Measurements from ENCODE around the gene CCDC83.

GRCh38 chr11:85896876-85897275 is 41.7 kb downstream of the CCDC83 start:
- TF ChIP-seq, protein P1, sequence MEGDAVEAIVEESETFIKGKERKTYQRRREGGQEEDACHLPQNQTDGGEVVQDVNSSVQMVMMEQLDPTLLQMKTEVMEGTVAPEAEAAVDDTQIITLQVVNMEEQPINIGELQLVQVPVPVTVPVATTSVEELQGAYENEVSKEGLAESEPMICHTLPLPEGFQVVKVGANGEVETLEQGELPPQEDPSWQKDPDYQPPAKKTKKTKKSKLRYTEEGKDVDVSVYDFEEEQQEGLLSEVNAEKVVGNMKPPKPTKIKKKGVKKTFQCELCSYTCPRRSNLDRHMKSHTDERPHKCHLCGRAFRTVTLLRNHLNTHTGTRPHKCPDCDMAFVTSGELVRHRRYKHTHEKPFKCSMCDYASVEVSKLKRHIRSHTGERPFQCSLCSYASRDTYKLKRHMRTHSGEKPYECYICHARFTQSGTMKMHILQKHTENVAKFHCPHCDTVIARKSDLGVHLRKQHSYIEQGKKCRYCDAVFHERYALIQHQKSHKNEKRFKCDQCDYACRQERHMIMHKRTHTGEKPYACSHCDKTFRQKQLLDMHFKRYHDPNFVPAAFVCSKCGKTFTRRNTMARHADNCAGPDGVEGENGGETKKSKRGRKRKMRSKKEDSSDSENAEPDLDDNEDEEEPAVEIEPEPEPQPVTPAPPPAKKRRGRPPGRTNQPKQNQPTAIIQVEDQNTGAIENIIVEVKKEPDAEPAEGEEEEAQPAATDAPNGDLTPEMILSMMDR (IDR thresholded peaks at IDR 0.05 in 4 of 5, conservative IDR thresholded peaks at IDR 0.05 in 1 of 5) = no peak
- no peak for TF ChIP-seq POLR2A (IDR thresholded peaks at IDR 0.05)

Data from gastrocnemius medialis (tissue), 4 donors.